Activated CD4-positive, alpha-beta T cell treated with anti-CD3 and anti-CD28 coated beads, Interleukin-2, amount 10 ng/mL, durations not matched to agents 7 days and 5 days (primary cell): ENCODE measurements around the gene FAM3D. TPM values are rescaled to one million over a fixed set of nuclear protein-coding genes. Genes with fewer than 3 reads are reported as not detected.

Source experiments
- CTCF ChIA-PET: fragments of 350-600 bp; sonication (Branson Sonifier 250); formaldehyde crosslinking; loops from one replicate; lab custom pipeline; 2021; ENCODE audit warnings: antibody characterized with exemption; lab: Charles Lee
- POLR2A ChIA-PET: fragments of 350-600 bp; sonication (Branson Sonifier 250); formaldehyde crosslinking; loops from one replicate; lab custom pipeline; 2021; ENCODE audit warnings: antibody characterized with exemption; lab: Charles Lee
- DNase-seq: peaks from one replicate; pipeline ENCODE4 v3.0.0-alpha.2; 2020
- H3K27ac Mint-ChIP-seq: one replicate; pipeline ENCODE4 v1.8.0; 2021; ENCODE audit warnings: mild to moderate bottlenecking, moderate library complexity, mixed read lengths
- H3K27me3 Mint-ChIP-seq: one replicate; pipeline ENCODE4 v1.8.0; 2021; ENCODE audit warnings: mixed read lengths
- H3K36me3 Mint-ChIP-seq: one replicate; pipeline ENCODE4 v1.8.0; 2021; ENCODE audit warnings: low read depth, mixed read lengths
- H3K4me1 Mint-ChIP-seq: one replicate; pipeline ENCODE4 v1.8.0; 2021; ENCODE audit warnings: mixed read lengths
- H3K4me3 Mint-ChIP-seq: one replicate; pipeline ENCODE4 v1.8.0; 2021; ENCODE audit warnings: mild to moderate bottlenecking, moderate library complexity, mixed read lengths
- H3K9me3 Mint-ChIP-seq: one replicate; pipeline ENCODE4 v1.8.0; 2021; ENCODE audit warnings: mixed read lengths
- total RNA-seq, 2 experiments: library from RNA; stranded (reverse); gene quantifications; one replicate each; pipeline ENCODE4 v1.2.3, GENCODE V29; 2021

Gene FAM3D
- total RNA-seq, 2 experiments from 2014 or later = not detected

GRCh38 chr3:58639842-58640241 lies 26.7 kb downstream of the FAM3D start:
- H3K27ac Mint-ChIP-seq = no peak overlapping the region
- no peaks in the 10 kb centered on the region for H3K4me1 Mint-ChIP-seq
- no peaks in the 10 kb centered on the region for H3K9me3 Mint-ChIP-seq
- no peaks in the 10 kb centered on the region for H3K27me3 Mint-ChIP-seq
- H3K36me3 Mint-ChIP-seq = no peaks in the 10 kb centered on the region
- H3K4me3 Mint-ChIP-seq = no peak overlapping the region
- CTCF ChIA-PET = interaction anchor here (0.6 kb wide), 1 partner anchor 237 kb away, joined by 4 read pairs; no protein-coding TSS in a partner anchor
- POLR2A ChIA-PET = no interaction called here
- no peak for DNase-seq

GRCh38 chr3:58639001-58639400 lies 27.6 kb downstream of the FAM3D start:
- Mint-ChIP-seq H3K36me3 (no peaks in the 10 kb centered on the region), H3K27me3 (no peaks in the 10 kb centered on the region), H3K4me1 (no peaks in the 10 kb centered on the region), H3K4me3 (no peak overlapping the region), H3K9me3 (no peaks in the 10 kb centered on the region), H3K27ac (no peak overlapping the region)
- DNase-seq = no peak
- CTCF ChIA-PET = interaction anchor here (0.6 to 1.2 kb wide), 3 partner anchors 11 to 237 kb away, joined by 3 to 4 read pairs (median 4); no protein-coding TSS in a partner anchor
- POLR2A ChIA-PET = no interaction called here

- no peaks in the 10 kb centered on the region for H3K36me3 Mint-ChIP-seq
- no peaks in the 10 kb centered on the region for H3K27me3 Mint-ChIP-seq
- DNase-seq = no peak
- no peaks in the 10 kb centered on the region for H3K4me1 Mint-ChIP-seq
- no peak overlapping the region for H3K4me3 Mint-ChIP-seq
- no peaks in the 10 kb centered on the region for H3K9me3 Mint-ChIP-seq
- no peak overlapping the region for H3K27ac Mint-ChIP-seq
- CTCF ChIA-PET = interaction anchor here (1.0 to 1.2 kb wide), 2 partner anchors 10 to 152 kb away, joined by 3 to 4 read pairs; no protein-coding TSS in a partner anchor
- POLR2A ChIA-PET = no interaction called here
Measured at GRCh38 chr3:58638591-58638990, 28.0 kb downstream of the FAM3D start.

GRCh38 chr3:58637509-58637908 lies 29.1 kb downstream of the FAM3D start:
- no peaks in the 10 kb centered on the region for H3K36me3 Mint-ChIP-seq
- DNase-seq = no peak
- H3K4me3 Mint-ChIP-seq = no peak overlapping the region
- H3K27ac Mint-ChIP-seq = no peak overlapping the region
- ChIA-PET CTCF (interaction anchor here (0.6 to 1.4 kb wide), 2 partner anchors 8 to 357 kb away, joined by 3 to 4 read pairs; no protein-coding TSS in a partner anchor), POLR2A (no interaction called here)
- H3K27me3 Mint-ChIP-seq = no peaks in the 10 kb centered on the region
- H3K4me1 Mint-ChIP-seq = no peaks in the 10 kb centered on the region
- no peaks in the 10 kb centered on the region for H3K9me3 Mint-ChIP-seq

GRCh38 chr3:58635371-58636285 lies 30.9 kb downstream of the FAM3D start:
- CTCF ChIA-PET = no interaction called here
- no peaks in the 10 kb centered on the region for H3K27me3 Mint-ChIP-seq
- no peak overlapping the region for H3K4me3 Mint-ChIP-seq

GRCh38 chr3:58633157-58633865 lies 33.3 kb downstream of the FAM3D start:
- Mint-ChIP-seq H3K27ac (no peak overlapping the region), H3K27me3 (no peaks in the 10 kb centered on the region), H3K4me1 (no peaks in the 10 kb centered on the region), H3K9me3 (no peaks in the 10 kb centered on the region), H3K4me3 (no peak overlapping the region), H3K36me3 (no peaks in the 10 kb centered on the region)
- ChIA-PET CTCF (interaction anchor here (0.7 kb wide), 1 partner anchor 88 kb away, joined by 3 read pairs; no protein-coding TSS in a partner anchor), POLR2A (interaction anchor here (0.6 kb wide), 1 partner anchor 60 kb away, joined by 6 read pairs; no protein-coding TSS in a partner anchor)
- no peak for DNase-seq

More at GRCh38 chr3:58635371-58636285, 30.9 kb downstream of the FAM3D start:
- no peak for DNase-seq
- Mint-ChIP-seq H3K27ac (no peak overlapping the region), H3K36me3 (no peaks in the 10 kb centered on the region), H3K9me3 (no peaks in the 10 kb centered on the region), H3K4me1 (no peaks in the 10 kb centered on the region)
- POLR2A ChIA-PET = interaction anchor here (0.6 kb wide), 1 partner anchor 10 kb away, joined by 3 read pairs; no protein-coding TSS in a partner anchor

GRCh38 chr3:58631742-58632141 lies 34.8 kb downstream of the FAM3D start:
- POLR2A ChIA-PET = no interaction called here
- Mint-ChIP-seq H3K27me3 (no peaks in the 10 kb centered on the region), H3K36me3 (no peaks in the 10 kb centered on the region), H3K27ac (no peak overlapping the region), H3K4me1 (no peaks in the 10 kb centered on the region), H3K4me3 (no peak overlapping the region), H3K9me3 (no peaks in the 10 kb centered on the region)
- CTCF ChIA-PET = interaction anchor here (0.9 to 3.1 kb wide), 5 partner anchors 10 to 325 kb away, joined by 3 to 19 read pairs (median 10); partner anchors contain the start of genes HTD2 and RPP14
- DNase-seq = no peak

GRCh38 chr3:58630710-58631092 lies 35.9 kb downstream of the FAM3D start:
- POLR2A ChIA-PET = no interaction called here
- Mint-ChIP-seq H3K4me1 (no peaks in the 10 kb centered on the region), H3K9me3 (no peaks in the 10 kb centered on the region), H3K36me3 (no peaks in the 10 kb centered on the region), H3K27me3 (no peaks in the 10 kb centered on the region), H3K27ac (no peak overlapping the region), H3K4me3 (no peak overlapping the region)
- CTCF ChIA-PET = interaction anchor here (0.6 to 3.1 kb wide), 13 partner anchors 9 to 431 kb away, joined by 3 to 19 read pairs (median 5); partner anchors contain the start of genes HTD2 and RPP14
- DNase-seq = no peak

GRCh38 chr3:58630076-58630709 lies 36.4 kb downstream of the FAM3D start:
- Mint-ChIP-seq H3K4me3 (no peak overlapping the region), H3K27me3 (no peaks in the 10 kb centered on the region), H3K4me1 (peaks cover 4% of the 10 kb centered on the region), H3K27ac (no peak overlapping the region), H3K9me3 (no peaks in the 10 kb centered on the region), H3K36me3 (no peaks in the 10 kb centered on the region)
- CTCF ChIA-PET = interaction anchor here (0.6 to 3.1 kb wide), 12 partner anchors 7 to 430 kb away, joined by 3 to 19 read pairs (median 5); partner anchors contain the start of genes HTD2 and RPP14
- DNase-seq = peak; percentile 71
- POLR2A ChIA-PET = no interaction called here

- no peaks in the 10 kb centered on the region for H3K36me3 Mint-ChIP-seq
- ChIA-PET CTCF (interaction anchor here (0.7 to 3.1 kb wide), 9 partner anchors 8 to 323 kb away, joined by 3 to 19 read pairs (median 6); partner anchors contain the start of genes HTD2 and RPP14), POLR2A (no interaction called here)
- H3K4me3 Mint-ChIP-seq = no peak overlapping the region
- H3K27me3 Mint-ChIP-seq = no peaks in the 10 kb centered on the region
- H3K27ac Mint-ChIP-seq = no peak overlapping the region
- no peaks in the 10 kb centered on the region for H3K9me3 Mint-ChIP-seq
- DNase-seq = no peak
- H3K4me1 Mint-ChIP-seq = peaks cover 5% of the 10 kb centered on the region
Measured at GRCh38 chr3:58629629-58630028, 36.9 kb downstream of the FAM3D start.

- POLR2A ChIA-PET = no interaction called here
- H3K36me3 Mint-ChIP-seq = no peaks in the 10 kb centered on the region
- H3K27ac Mint-ChIP-seq = no peak overlapping the region
Measured at GRCh38 chr3:58628823-58629562, 37.6 kb downstream of the FAM3D start.

More at GRCh38 chr3:58628823-58629562, 37.6 kb downstream of the FAM3D start:
- CTCF ChIA-PET = interaction anchor here (1.5 to 1.6 kb wide), 2 partner anchors 9 to 10 kb away, joined by 3 to 4 read pairs; no protein-coding TSS in a partner anchor
- Mint-ChIP-seq H3K4me1 (peaks cover 5% of the 10 kb centered on the region), H3K27me3 (no peaks in the 10 kb centered on the region), H3K4me3 (no peak overlapping the region), H3K9me3 (no peaks in the 10 kb centered on the region)
- DNase-seq = no peak
